H1 (cell line): ENCODE data around the gene PTAR1. TPM values are rescaled to one million over a fixed set of nuclear protein-coding genes. Genes with fewer than 3 reads are reported as not detected.

ENCODE experiments used
- CTCF ChIA-PET: fragments of 300-600 bp; sonication (Branson Sonifier 250); formaldehyde crosslinking; loops from one replicate; lab custom pipeline; 2021; ENCODE audit not compliant: partially characterized antibody; lab: Charles Lee
- POLR2A ChIA-PET: fragments of 300-600 bp; sonication (Branson Sonifier 250); formaldehyde crosslinking; loops from one replicate; lab custom pipeline; 2021; ENCODE audit warnings: inconsistent platforms; ENCODE audit not compliant: partially characterized antibody; lab: Charles Lee
- DNase-seq, 2 experiments: peaks; one replicate each; pipeline versions ENCODE4 v3.0.0 to v3.0.0-alpha.2; 2010 to 2022; ENCODE audit warnings: low spot score in 2 of 2, low read depth in 1 of 2, mixed read lengths in 1 of 2
- FAIRE-seq: peaks from 2 replicates; lab custom pipeline; 2011; peaks lifted over from hg19 to GRCh38; lab: Jason Lieb, UNC
- H2AFZ ChIP-seq: 2 replicates; pipeline ENCODE4 v1.8.1; 2012; ENCODE audit warnings: low read length, inconsistent platforms
- H2AK5ac ChIP-seq: 2 replicates; pipeline ENCODE4 v1.6.1; 2013; ENCODE audit warnings: low read depth, low read length
- H2BK120ac ChIP-seq: replicated peaks from 2 replicates; pipeline ENCODE3; 2013; ENCODE audit warnings: low read depth, low read length, inconsistent platforms
- H2BK12ac ChIP-seq: 2 replicates; pipeline ENCODE4 v1.6.1; 2013; ENCODE audit warnings: low read depth, low read length
- H2BK15ac ChIP-seq: 2 replicates; pipeline ENCODE4 v1.6.1; 2013; ENCODE audit warnings: low read length
- H2BK20ac ChIP-seq: 2 replicates; pipeline ENCODE4 v1.6.1; 2013; ENCODE audit warnings: low read length
- H2BK5ac ChIP-seq: 2 replicates; pipeline ENCODE4 v1.6.1; 2013; ENCODE audit warnings: low read depth, low read length
- H3K14ac ChIP-seq: 2 replicates; pipeline ENCODE4 v1.6.1; 2013; ENCODE audit warnings: inconsistent platforms; ENCODE audit not compliant: insufficient read length
- H3K18ac ChIP-seq: 2 replicates; pipeline ENCODE4 v1.6.1; 2013; ENCODE audit warnings: low read length; ENCODE audit errors: extremely low read depth
- H3K23ac ChIP-seq: 2 replicates; pipeline ENCODE4 v1.6.1; 2013; ENCODE audit warnings: inconsistent platforms; ENCODE audit not compliant: insufficient read length
- H3K23me2 ChIP-seq: 2 replicates; pipeline ENCODE4 v1.6.1; 2013; ENCODE audit warnings: low read depth, low read length
- H3K27ac ChIP-seq: 2 replicates; pipeline ENCODE4 v1.6.1; 2011; ENCODE audit warnings: low read depth, low read length, inconsistent platforms
- H3K27me3 ChIP-seq, 4 experiments: replicated peaks in 1 of 4; 1 replicate in 1 of 4; 2 replicates in 3 of 4; pipeline versions ENCODE4 v1.6.1 to v1.8.1; 2011 to 2013; ENCODE audit warnings: low read length in 3 of 4, mild to moderate bottlenecking in 3 of 4, inconsistent platforms in 2 of 4, mixed read lengths in 2 of 4, moderate library complexity in 1 of 4; ENCODE audit not compliant: control insufficient read depth in 3 of 4, insufficient read depth in 3 of 4; ENCODE audit errors: extremely low read depth in 1 of 4
- H3K36me3 ChIP-seq, 4 experiments: 2 replicates each; pipeline versions ENCODE4 v1.6.1 to v1.8.1; 2011 to 2013; ENCODE audit warnings: mild to moderate bottlenecking in 4 of 4, low read length in 3 of 4, moderate library complexity in 2 of 4, control low read depth in 1 of 4, inconsistent platforms in 1 of 4; ENCODE audit not compliant: insufficient read depth in 4 of 4, control insufficient read depth in 2 of 4
- H3K4ac ChIP-seq: replicated peaks from 2 replicates; pipeline ENCODE3; 2013; ENCODE audit warnings: low read length, low read depth, mixed read lengths, inconsistent platforms; ENCODE audit not compliant: insufficient read length
- H3K4me1 ChIP-seq, 4 experiments: replicated peaks in 1 of 4; 1 replicate in 1 of 4; 2 replicates in 3 of 4; pipeline versions ENCODE4 v1.6.1 to v1.8.1; 2011 to 2013; ENCODE audit warnings: low read length in 3 of 4, inconsistent platforms in 2 of 4, mixed read lengths in 1 of 4; ENCODE audit not compliant: insufficient read depth in 4 of 4, control insufficient read depth in 3 of 4
- H3K4me2 ChIP-seq, 2 experiments: 2 replicates each; pipeline versions ENCODE4 v1.6.1 to v1.8.1; 2011 to 2013; ENCODE audit warnings: low read depth in 2 of 2, low read length in 2 of 2, control low read depth in 1 of 2, inconsistent platforms in 1 of 2, mild to moderate bottlenecking in 1 of 2; ENCODE audit not compliant: insufficient read depth in 1 of 2
- H3K4me3 ChIP-seq, 4 experiments: fragments of 200-600, 300-600 bp in 1 of 4; sonication (generic), shearing (Covaris generic), sonication (Bioruptor Twin) in 1 of 4; 2 replicates each; pipeline versions ENCODE4 v1.5.1 to v1.8.1; 2011 to 2016; ENCODE audit warnings: low read length in 4 of 4, low read depth in 3 of 4, control low read depth in 2 of 4, inconsistent platforms in 2 of 4, mild to moderate bottlenecking in 2 of 4, mixed read lengths in 1 of 4, moderate library complexity in 1 of 4; ENCODE audit not compliant: insufficient read depth in 2 of 4; ENCODE audit errors: extremely low read depth in 1 of 4
- H3K56ac ChIP-seq: replicated peaks from 2 replicates; pipeline ENCODE3; 2013; ENCODE audit warnings: low read depth, mild to moderate bottlenecking, mixed read lengths, low read length, inconsistent platforms; ENCODE audit not compliant: insufficient read length
- H3K79me1 ChIP-seq: 2 replicates; pipeline ENCODE4 v1.6.1; 2013; ENCODE audit warnings: low read depth, low read length, control low read depth
- H3K79me2 ChIP-seq, 2 experiments: 2 replicates each; pipeline versions ENCODE4 v1.6.1 to v1.8.1; 2012 to 2013; ENCODE audit warnings: low read length in 2 of 2, mild to moderate bottlenecking in 2 of 2, inconsistent platforms in 1 of 2; ENCODE audit not compliant: insufficient read depth in 2 of 2, control insufficient read depth in 1 of 2
- H3K9ac ChIP-seq, 4 experiments: replicated peaks in 1 of 4; 1 replicate in 1 of 4; 2 replicates in 3 of 4; pipeline versions ENCODE4 v1.6.1 to v1.8.1; 2011 to 2013; ENCODE audit warnings: low read depth in 3 of 4, low read length in 3 of 4, control low read depth in 2 of 4, mild to moderate bottlenecking in 2 of 4, moderate library complexity in 2 of 4, inconsistent platforms in 1 of 4; ENCODE audit errors: extremely low read depth in 1 of 4
- H3K9me3 ChIP-seq, 2 experiments: 2 replicates each; pipeline versions ENCODE4 v1.6.1 to v1.8.1; 2012 to 2013; ENCODE audit warnings: mild to moderate bottlenecking in 2 of 2, moderate library complexity in 2 of 2, control low read depth in 1 of 2, inconsistent platforms in 1 of 2, low read depth in 1 of 2, low read length in 1 of 2, mixed read lengths in 1 of 2; ENCODE audit not compliant: insufficient read depth in 2 of 2
- H4K20me1 ChIP-seq, 2 experiments: replicated peaks in 1 of 2; 2 replicates each; pipeline versions ENCODE3 to v1.8.1; 2011 to 2013; ENCODE audit warnings: inconsistent platforms in 2 of 2, low read length in 2 of 2, mild to moderate bottlenecking in 1 of 2; ENCODE audit not compliant: insufficient read depth in 2 of 2, control insufficient read depth in 1 of 2
- H4K5ac ChIP-seq: 2 replicates; pipeline ENCODE4 v1.6.1; 2013; ENCODE audit warnings: low read length, low read depth, mixed read lengths, inconsistent platforms; ENCODE audit not compliant: insufficient read length
- H4K8ac ChIP-seq: 2 replicates; pipeline ENCODE4 v1.8.0; 2013; ENCODE audit warnings: mild to moderate bottlenecking, moderate library complexity, low read length, inconsistent platforms; ENCODE audit not compliant: insufficient read depth; ENCODE audit errors: extremely low read depth
- H4K91ac ChIP-seq: replicated peaks from 2 replicates; pipeline ENCODE3; 2013; ENCODE audit warnings: low read length, mixed read lengths, inconsistent platforms; ENCODE audit not compliant: insufficient read length
- ATF3 ChIP-seq: IDR thresholded peaks from 2 replicates; pipeline ENCODE4 v1.6.1; 2011; ENCODE audit warnings: low read depth, mild to moderate bottlenecking, low read length; ENCODE audit not compliant: insufficient read depth
- KDM5A ChIP-seq: fragments of 200-600 bp; IDR thresholded peaks from 2 replicates; pipeline ENCODE4 v1.7.1; 2012; ENCODE audit warnings: mild to moderate bottlenecking, low read length, inconsistent platforms, mixed read lengths
- MAFK ChIP-seq: IDR thresholded peaks from 2 replicates; pipeline ENCODE4 v1.6.1; 2012; ENCODE audit warnings: low read depth, mild to moderate bottlenecking, improper control_type of control experiment, low read length
- POU5F1 ChIP-seq: IDR thresholded peaks from 2 replicates; pipeline ENCODE4 v1.6.1; 2011; ENCODE audit warnings: low read depth, mild to moderate bottlenecking, low read length, moderate library complexity
- RAD21 ChIP-seq, 2 experiments: IDR thresholded peaks in 1 of 2; conservative IDR thresholded peaks in 1 of 2; 2 replicates each; pipeline ENCODE4 v1.6.1; 2011; ENCODE audit warnings: low read depth in 2 of 2, low read length in 2 of 2, improper control_type of control experiment in 1 of 2, inconsistent platforms in 1 of 2, mild to moderate bottlenecking in 1 of 2, moderate library complexity in 1 of 2
- SP2 ChIP-seq: IDR thresholded peaks from 2 replicates; pipeline ENCODE4 v1.6.1; 2012; ENCODE audit warnings: mild to moderate bottlenecking, low read length, inconsistent platforms
- TBP ChIP-seq: IDR thresholded peaks from 2 replicates; pipeline ENCODE4 v1.6.1; 2011; ENCODE audit warnings: low read depth, low read length, improper control_type of control experiment
- WGBS, 2 experiments: shearing (Covaris generic) in 1 of 2; methylation state at CpG; one replicate each; pipeline versions ENCODE4 v1.1.6 to v1.1.7; 2013 to 2015; ENCODE audit warnings: low lambda C conversion rate in 2 of 2, mixed read lengths in 2 of 2, inconsistent platforms in 1 of 2, low coverage in 1 of 2, missing lambda C conversion rate in 1 of 2; ENCODE audit not compliant: insufficient replicate concordance in 2 of 2, insufficient coverage in 1 of 2, insufficient read length in 1 of 2; ENCODE audit errors: extremely low coverage in 1 of 2, missing lambda C conversion rate in 1 of 2; 5-methylcytosine and 5-hydroxymethylcytosine counted together
- polyA plus RNA-seq, 7 experiments: library from polyadenylated mRNA; depleted of rRNA in 3 of 7; stranded (reverse) in 5 of 7; unstranded in 2 of 7; fragments of >200 nt in 5 of 7; fragments of 200-250 nt in 2 of 7; gene quantifications; 1 replicate in 5 of 7; 2 replicates in 1 of 7; 4 replicates in 1 of 7; pipeline versions ENCODE4 v1.2.1 to v1.2.3, GENCODE V29; 2011 to 2013; ENCODE audit warnings: missing spikeins in 2 of 7, mixed read lengths in 2 of 7
- total RNA-seq: library from RNA; stranded (reverse); fragmentation: NEBNext Ultra II Directional; extraction: Animal tissue kit (Norgen Biotek cat#: 25700); gene quantifications from 2 replicates; pipeline ENCODE4 v1.2.1, GENCODE V29; 2021

Gene PTAR1
- total and polyA plus RNA-seq, 2 of the 8 experiments (the other 6 are each of a cell fraction or from before 2014, with no cell fraction given): 19.5 to 84.9 TPM

- H3K27me3 ChIP-seq: no peaks in the 10 kb centered on the region
- H3K4ac ChIP-seq: no peak overlapping the region
- no peak for FAIRE-seq
- no peaks in the 10 kb centered on the region for H3K4me1 ChIP-seq
- H2AFZ ChIP-seq: no peak overlapping the region
- no peak overlapping the region for H4K91ac ChIP-seq
- H2BK15ac ChIP-seq: no peak overlapping the region
- H2AK5ac ChIP-seq: no peak overlapping the region
- no peak overlapping the region for H3K18ac ChIP-seq
- H3K4me3 ChIP-seq: no peak overlapping the region
- no peaks in the 10 kb centered on the region for H3K23me2 ChIP-seq
- WGBS, 2 experiments: 95% methylated on average over 1 of the region's 1 CpG; no CpG with 5 or more reads in 1 of the 2 experiments
- no peaks in the 10 kb centered on the region for H3K79me2 ChIP-seq
- H3K79me1 ChIP-seq: no peaks in the 10 kb centered on the region
- no peak overlapping the region for H3K56ac ChIP-seq
- H2BK12ac ChIP-seq: no peak overlapping the region
- H4K20me1 ChIP-seq: no peaks in the 10 kb centered on the region
- no peak for TF ChIP-seq SP2
- TF ChIP-seq RAD21 (IDR thresholded peaks at IDR 0.05 in 1 of 2, conservative IDR thresholded peaks at IDR 0.05 in 1 of 2; ENCODE audit: low read depth in 2 of 2, low read length in 2 of 2): no peak
- no peak for TF ChIP-seq ATF3
- peak; percentile 28; the same call in 1 of the 2 replicates for TF ChIP-seq MAFK
- TF ChIP-seq POU5F1: no peak
- TF ChIP-seq KDM5A: no peak
- TF ChIP-seq TBP: no peak
- H3K9me3 ChIP-seq: 0 out of 4 replicates have a peak, but pooled peaks cover 0 to 2% of the 10 kb centered on the region in 2 experiments
- H2BK20ac ChIP-seq: no peak overlapping the region
- H4K5ac ChIP-seq: no peak overlapping the region
- H3K36me3 ChIP-seq: no peaks in the 10 kb centered on the region
- CTCF ChIA-PET: no interaction called here
- H2BK5ac ChIP-seq: no peak overlapping the region
- no peak overlapping the region for H4K8ac ChIP-seq
- no peak overlapping the region for H2BK120ac ChIP-seq
- POLR2A ChIA-PET: no interaction called here
- no peak overlapping the region for H3K14ac ChIP-seq
- no peak overlapping the region for H3K23ac ChIP-seq
- H3K27ac ChIP-seq: no peak overlapping the region
- no peak for DNase-seq
- no peak overlapping the region for H3K9ac ChIP-seq
- H3K4me2 ChIP-seq: no peak overlapping the region
Measured at GRCh38 chr9:69773258-69773657, 13.4 kb upstream of the PTAR1 start.
